GM18508 (cell line): ENCODE data around the gene CAMKK2.
"Not testable (repeated sequence)": the region's sequence is repeated elsewhere in the genome, so short reads cannot be mapped to it uniquely, and the experiment has no call there.

ENCODE experiments used
- ATAC-seq: cut with Tn5 transposase; IDR thresholded peaks from one replicate; pipeline ENCODE4 v1.9.1; 2021; ENCODE audit warnings: moderate number of reproducible peaks; ENCODE audit not compliant: insufficient read depth, unreplicated experiment

Gene CAMKK2

DNA sequence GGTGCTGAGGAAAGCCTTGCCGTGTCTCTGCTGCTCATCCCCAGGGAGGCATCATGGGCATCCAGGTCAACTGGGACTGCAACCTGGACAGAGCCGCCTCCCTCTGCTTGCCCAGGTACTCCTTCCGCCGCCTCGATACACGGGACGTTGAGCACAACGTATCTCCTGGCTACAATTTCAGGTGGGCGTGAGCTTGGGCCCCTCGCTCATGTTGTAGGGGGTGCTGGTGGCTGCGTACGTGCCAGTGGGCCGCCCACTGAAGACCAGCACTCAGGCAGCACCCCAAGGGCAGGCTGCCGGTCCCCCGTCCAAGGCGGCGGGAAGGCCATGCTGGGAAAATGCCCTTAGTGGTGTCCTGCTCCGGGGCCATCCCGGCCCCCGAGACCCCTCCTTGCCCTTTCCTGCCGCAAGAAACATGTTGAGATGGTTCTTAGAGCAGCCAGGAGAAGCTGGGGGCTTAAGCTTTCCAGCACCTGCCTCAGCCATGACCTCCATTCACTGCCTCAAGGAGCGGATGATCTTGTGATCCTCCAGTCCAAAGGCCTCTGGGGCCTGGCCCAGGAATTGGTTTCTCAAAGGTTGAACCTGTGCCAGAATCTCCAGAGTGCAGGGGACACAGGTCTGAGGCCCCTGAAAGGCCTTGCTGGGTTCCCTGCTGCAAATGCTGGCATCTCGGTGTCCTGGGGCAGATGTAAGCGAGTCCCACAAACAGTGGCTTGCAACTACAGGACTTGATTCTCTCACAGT lies 67.4 kb downstream of the CAMKK2 start:
- ATAC-seq: no peak

DNA sequence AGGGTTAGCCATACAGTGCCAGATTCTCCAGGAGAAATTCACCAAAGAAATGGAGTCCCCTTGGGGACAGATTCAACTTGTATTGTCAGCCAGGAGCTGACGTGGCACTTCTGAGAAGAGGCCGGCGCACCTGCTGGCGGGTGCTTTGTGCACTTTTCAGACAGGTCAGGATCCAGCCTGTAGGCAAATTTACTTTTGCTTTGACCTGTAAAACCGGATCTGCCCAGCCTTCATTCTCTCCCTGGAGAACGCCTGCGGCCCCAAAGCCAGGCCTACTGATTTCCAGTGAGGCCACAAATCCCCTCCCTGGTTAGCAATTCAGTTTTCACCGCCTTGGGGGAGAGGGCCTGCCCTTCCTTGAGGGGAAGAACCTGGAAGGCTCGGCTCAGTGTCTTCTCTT lies 69.2 kb downstream of the CAMKK2 start:
- no peak for ATAC-seq

DNA sequence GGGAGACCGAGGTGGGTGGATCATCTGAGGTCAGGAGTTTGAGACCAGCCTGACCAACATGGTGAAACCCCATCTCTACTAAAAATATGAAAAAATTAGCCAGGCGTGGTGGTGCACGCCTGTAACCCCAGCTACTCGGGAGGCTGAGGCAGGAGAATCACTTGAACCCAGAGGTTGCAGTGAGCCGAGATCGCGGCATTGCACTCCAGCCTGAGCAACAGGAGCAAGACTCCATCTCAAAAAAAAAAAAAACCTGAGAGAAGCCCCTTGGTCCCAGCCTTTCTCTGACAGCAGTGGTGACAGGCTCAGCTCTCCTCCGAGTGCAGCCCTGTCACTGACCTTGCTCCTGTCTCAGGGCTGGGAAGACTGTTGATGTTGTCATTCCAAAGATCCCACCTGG lies 69.6 kb downstream of the CAMKK2 start:
- ATAC-seq: not testable (repeated sequence)

DNA sequence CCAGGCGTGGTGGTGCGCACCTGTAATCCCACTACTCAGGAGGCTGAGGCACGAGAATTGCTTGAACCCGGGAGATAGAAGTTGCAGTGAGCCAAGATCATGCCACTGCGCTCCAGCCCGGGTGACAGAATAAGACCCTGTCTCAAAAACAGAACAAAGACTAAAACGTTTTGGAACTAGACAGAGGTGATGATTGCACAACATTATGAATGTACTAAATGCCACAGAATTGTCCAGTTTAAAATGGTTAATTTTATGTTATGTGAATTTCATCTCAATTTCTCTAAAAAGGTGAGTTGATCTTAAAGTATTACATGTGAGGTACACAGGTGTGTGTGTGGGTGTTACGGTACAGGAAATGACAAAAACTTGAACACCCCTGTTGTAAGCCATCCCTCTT lies 70.1 kb downstream of the CAMKK2 start:
- no peak for ATAC-seq

DNA sequence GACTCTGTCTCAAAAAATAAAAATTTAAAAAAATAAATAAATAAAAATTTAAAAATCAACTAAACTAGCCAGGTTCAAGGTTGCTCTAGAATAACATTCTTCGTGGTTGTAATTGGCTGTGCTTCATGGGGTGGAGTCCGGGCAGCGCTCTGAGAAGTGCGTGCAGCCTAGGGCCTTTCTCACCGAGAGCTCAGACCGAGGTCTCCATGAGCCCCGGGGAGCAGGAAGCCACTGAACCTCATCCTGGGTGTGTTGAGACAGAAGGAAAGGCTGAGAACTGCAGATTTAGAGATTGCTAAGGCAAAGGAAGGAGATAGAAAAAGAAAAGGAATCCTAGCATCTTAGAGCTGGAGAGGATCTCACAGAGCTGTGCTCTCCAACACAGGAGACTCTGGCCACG lies 71.9 kb downstream of the CAMKK2 start:
- ATAC-seq: no peak

DNA sequence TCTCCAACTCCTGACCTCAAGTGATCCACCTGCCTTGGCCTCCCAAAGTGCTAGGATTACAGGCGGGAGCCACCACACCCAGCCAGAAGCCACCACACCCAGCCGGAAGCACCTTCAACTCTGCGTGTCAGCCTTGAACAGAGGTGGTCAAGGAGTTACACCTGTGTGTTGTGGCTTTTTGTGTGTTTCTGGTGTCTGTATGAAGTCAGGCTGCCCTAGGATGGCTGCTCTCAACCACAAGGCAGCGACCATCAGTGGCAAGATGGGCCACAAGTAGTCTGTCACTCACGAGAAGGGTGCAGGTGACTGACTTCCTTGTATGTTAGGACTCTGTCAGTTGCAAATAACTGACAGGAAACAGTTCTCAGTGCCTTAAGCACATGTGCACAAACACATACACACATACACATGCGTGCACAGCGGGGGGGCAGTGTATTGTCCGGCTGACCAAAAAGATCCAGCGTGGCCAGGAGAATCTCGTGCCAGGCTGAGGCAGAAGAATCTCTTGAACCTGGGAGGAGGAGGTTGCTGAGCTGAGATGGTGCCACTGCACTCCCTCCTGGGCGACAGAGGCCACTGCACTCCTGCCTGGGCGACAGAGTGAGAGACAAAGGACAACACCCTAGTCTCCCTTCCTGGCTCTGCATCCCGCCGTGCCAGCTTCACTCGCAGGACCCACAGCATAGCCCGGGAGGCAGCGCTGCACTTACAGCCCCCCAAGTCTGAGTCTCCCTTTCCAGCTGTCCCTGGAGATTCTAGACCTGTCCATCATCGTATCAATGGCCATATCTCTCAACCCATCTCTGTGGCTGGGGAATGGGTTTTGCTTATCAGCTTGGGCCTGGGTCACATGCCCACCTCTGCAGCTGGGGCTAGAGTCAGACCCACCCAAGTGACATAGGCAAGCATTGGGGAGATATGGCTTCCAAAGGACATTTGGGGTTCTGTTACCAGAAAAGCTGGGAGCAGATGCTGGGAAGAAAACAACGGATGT lies 72.9 kb downstream of the CAMKK2 start:
- no peak for ATAC-seq

DNA sequence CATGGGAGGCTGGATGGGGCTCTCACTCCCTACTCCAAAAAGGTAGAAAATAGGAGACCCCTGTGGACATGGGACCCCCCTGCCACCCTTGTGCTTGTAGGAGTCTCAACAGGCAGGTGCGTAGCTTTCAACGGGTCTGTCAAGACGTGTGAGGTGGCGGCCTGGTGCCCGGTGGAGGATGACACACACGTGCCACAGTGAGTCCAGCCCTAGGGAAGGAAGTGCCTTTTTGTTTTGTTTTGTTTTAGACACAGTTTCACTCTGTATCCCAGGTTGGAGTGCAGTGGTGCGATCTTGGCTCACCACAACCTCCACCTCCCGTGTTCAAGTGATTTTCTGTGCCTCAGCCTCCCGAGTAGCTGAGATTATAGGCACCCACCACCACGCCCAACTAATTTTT lies 73.7 kb downstream of the CAMKK2 start:
- no peak for ATAC-seq

DNA sequence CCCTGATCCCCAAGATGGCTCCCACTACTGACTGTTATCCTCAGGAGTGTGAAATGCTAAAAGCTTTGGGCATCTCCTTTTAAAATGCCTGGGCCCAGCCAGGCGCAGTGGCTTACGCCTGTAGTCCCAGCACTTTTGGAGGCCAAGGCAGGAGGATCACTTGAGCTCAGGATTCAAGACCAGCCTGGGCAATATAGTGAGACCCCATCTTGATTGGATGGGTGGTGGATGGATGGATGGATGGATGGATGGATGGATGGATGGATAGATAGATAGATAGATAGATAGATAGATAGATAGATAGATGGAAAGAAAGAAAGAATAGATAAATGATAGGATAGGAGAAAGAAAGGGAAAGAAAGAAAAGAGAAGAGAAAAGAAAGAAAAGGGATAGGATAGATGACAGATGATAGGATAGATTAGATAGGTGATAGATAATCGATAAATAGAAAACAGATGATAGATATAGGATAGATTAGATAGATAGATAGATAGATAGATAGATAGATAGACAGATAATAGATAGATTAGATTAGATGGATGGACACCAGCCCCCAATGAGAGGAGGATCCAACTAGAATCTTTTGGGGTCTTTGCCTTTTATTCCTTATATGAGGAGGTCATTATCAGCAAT lies 77.0 kb downstream of the CAMKK2 start:
- no peak for ATAC-seq

DNA sequence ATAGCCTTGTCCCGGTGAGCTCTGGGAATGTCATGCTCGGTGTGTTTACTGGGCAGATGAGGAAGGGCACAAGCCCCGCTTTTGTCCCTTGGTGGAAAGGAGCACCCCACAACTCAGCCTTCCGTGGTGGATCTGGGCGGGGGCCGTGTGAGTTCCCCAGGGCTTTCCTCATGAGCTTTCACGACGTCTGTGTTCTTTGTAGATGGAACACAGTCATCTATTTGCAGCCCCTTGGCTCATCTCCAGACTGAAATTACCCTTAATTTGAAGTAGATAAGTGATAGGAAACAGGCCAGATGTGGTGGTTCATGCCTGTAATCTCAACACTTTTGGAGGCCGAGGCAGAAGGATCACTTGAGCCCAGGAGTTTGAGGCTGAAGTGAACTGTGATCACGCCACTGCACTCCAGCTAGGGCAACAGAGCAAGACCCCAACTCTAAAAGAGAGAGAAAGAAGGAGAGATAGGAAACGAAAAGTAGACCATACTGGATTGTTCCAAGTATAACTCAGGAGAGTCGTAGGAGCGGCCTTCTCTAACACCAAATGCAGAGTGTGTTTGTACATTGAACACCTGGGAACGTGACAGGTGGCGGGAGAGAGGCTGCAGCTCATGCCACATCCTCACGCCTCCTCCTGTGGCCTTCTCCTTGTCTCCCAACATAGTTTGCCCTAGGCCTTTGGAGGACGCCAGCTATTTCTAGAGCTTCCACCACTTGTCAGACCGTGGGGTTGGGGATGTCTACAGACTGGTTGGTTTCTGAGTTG lies 77.7 kb downstream of the CAMKK2 start:
- no peak for ATAC-seq

DNA sequence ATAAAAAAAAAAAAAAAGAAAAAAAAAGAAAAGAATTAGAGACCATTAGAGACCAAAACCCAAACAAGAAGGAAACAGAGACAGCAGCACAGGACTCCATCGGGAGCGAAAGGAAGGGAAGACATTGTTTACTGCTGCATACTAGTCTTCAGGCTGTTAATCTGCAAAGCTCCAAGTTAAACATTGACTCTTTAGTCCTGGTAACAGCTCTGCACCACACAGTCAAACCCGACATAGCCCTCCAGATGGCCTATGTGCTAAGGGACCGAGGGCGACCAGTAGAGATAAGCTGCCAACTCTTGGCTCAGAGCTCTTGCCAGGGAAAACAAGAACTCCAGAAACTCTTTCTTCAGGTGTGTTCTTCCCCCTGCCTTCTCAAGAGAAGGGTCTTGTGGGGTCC lies 78.7 kb downstream of the CAMKK2 start:
- ATAC-seq: no peak

DNA sequence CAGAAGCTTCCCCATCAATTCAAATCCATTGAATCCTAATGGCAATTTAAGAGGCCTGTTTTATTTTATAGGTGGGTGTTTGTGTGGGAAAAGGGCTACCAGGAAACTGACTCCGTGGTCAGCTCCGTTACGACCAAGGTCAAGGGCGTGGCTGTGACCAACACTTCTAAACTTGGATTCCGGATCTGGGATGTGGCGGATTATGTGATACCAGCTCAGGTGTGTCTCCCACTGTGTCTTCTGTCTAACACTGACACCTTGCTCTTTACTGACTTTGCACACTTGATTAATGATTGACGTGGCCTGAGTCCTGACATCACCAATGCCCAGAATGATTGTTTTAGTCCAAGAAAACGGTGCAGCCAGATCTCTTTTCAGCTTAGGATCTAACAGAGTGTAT lies 79.4 kb downstream of the CAMKK2 start:
- ATAC-seq: no peak

DNA sequence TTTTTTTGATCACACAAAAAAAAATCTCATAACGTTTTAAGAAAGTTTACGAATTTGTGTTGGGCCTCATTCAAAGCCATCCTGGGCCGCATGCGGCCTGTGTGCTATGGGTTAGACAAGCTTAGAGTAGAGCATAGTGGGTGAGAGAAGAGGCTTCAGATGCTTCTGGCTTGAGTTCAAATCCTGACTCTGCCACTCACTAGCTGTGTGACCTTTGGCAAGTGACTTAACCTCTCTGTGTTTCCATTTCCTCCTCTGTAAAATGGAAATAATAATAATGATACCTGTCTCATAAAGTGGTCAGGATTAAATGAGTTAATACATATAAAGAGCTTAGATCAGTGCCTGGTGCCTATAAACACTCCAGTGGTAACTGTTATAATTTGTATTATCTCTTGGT lies 80.4 kb downstream of the CAMKK2 start:
- no peak for ATAC-seq

DNA sequence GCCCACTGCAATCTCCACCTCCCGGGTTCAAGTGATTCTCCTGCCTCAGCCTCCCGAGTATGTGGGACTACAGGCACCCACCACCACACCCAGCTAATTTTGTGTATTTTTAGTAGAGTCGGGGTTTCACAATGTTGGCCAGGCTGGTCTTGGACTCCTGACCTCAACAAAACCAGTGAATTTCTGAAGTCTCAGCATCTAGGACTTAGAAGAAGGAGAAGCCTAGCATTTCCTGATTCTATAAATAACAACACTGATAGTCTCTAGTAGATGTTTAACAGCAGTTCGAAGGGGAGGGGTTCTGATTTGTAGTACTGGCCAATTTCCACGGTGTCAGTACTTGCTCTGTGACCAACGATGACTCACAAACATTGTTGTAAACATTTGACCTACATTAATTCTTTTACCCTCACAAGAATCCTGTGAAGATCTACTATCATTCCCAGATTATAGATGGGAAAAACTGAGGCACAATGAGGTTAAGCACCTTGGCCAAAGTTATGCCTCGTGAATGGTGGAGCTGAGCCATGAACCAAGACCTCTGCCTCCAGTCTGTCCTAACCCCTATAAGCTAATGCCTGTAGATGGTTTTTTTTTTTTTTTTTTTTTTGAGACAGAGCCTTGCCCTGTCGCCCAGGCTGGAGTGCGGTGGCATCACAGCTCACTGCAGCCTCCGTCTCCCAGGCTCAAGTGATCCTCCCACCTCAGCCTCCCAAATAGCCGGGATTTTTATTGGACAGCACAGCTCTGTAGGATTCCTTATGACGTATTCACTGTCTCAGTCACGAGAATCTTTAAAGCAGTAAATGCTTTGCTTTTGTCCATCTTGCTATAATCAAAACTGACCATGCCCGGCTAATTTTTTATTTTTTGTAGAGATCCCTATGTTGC lies 81.4 kb downstream of the CAMKK2 start:
- ATAC-seq: no peak

DNA sequence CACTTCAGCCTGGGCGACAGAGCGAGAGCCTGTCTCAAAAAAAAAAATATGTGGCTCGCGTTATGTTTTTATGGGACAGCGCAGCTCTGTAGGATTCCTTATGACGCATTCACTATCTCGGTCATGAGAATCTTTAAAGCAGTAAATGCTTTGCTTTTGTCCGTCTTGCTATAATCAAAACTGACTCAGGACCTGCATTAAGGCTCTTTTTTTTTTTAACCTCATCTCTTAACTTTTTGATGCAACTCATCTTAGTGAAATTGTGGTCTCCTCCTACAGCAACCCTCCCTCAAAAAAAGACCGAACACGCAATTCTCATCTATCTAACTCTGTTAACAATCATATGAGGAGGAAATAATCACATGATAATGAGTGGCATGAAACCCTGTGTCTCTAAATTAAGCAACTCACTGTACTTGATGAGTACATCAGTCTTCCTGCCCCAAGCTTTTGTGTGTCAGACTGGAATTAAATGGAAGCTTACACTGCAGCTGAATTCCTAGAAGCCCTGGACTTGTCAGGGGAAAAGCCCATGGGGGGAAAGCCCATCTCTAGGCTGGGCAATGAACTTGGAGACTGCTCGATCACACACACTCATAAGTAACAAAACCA lies 82.2 kb downstream of the CAMKK2 start:
- no peak for ATAC-seq

DNA sequence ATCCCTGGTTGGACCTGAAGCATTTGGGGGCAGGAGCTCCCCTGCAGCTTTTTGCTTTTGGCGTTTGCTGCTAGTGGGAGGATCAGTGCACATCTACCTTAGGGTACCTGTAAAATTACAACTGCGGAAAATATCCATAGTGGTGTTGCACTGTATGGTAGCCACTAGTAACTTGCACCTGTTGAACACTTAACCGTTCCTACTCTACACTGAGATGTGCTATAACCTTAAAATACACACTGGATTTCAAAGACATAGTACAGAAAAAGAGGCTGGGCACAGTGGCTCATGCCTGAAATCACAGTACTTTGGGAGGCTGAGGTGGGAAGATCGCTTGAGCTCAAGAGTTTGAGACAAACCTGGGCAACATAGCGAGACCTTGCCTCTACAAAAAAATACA lies 83.6 kb downstream of the CAMKK2 start:
- ATAC-seq: no peak

DNA sequence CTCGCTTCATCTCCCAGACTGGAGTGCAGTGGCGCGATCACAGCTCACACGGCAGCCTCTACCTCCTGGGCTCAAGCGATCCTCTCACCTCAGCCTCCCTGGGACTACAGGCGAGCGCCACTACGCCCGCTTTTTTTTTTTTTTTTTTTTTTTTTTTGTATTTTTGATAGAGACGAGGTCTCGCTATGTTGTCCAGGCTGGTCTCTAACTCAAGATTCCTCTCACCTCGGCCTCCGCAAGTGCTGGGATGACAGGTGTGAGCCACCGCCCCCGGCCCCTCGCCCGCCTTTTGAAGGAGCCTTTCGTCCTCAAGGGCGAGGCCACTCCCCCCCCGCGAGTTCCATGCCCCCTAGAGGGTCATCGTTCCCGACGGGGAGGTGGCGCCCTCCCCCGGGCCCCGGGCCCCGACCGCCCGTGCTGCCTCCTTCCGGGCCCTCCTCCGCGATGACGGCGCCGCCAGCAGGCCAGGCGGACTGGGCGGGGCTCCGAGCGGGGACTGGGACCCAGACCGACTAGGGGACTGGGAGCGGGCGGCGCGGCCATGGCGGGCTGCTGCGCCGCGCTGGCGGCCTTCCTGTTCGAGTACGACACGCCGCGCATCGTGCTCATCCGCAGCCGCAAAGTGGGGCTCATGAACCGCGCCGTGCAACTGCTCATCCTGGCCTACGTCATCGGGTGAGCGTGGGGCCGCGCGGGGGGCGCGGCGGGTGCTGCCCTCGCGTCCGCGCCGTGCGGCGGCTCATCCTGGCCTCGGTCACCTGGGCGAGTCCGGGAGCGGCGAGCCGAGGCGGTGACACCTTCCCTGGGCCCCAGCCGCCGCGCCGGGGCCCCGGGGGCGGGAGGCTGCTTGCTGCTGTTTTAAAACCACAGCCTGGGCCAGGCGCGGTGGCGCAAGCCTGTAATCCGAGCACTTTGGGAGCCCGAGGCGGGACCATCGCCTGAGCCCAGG lies 86.6 kb downstream of the CAMKK2 start, which contains the start of gene P2RX4:
Gene P2RX4 (plus strand): TSS at position 506 of the 949 bp plus-strand sequence. CDS start 36 bp downstream, at position 542.
- no peak for ATAC-seq

DNA sequence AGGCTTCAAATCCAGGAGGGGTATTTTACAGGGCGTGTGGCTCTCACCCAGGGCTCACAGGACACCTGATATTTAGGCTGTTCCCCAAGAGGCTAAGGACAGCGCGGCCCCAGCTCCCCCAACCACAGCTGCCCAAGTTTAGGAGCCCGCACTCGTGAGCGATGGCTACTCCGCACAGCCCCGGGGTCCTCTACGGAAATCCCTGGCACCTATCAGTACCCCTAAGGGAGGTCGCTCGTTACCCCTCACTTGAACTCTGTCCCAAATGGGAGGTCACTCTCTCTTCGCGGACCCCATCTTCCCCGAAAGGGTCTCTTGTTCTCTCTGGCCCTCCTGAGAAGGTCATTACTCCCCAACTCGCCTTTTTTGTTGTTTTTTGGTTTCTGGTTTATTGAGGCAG lies 87.3 kb downstream of the CAMKK2 start:
- no peak for ATAC-seq

DNA sequence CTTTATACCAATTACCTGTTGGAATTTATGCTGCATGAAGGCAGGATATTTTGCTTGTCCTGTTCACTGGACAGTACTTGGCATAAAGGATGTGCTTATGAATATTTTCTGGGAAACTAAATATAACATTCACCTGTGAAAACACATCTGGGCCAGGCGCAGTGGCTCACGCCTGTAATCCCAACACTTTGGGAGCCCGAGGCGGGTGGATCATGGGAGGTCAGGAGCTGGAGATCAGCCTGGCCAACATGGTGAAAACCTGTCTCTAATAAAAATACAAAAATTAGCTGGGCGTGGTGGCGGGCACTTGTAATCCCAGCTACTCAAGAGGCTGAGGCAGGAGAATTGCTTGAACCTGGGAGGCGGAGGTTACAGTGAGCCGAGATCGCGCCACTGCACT lies 87.9 kb downstream of the CAMKK2 start:
- ATAC-seq: not testable (repeated sequence)
